Endodermal cell (in vitro differentiated cells): ENCODE data around the gene SOX6. TPM values are rescaled to one million over a fixed set of nuclear protein-coding genes. Genes with fewer than 3 reads are reported as not detected.

ENCODE experiments used
- DNase-seq: peaks from one replicate; pipeline ENCODE4 v3.0.0-alpha.2; 2017
- H3K27ac ChIP-seq: 2 replicates; pipeline ENCODE4 v1.5.1; 2013; ENCODE audit warnings: mild to moderate bottlenecking, low read depth, low read length, moderate library complexity
- H3K27me3 ChIP-seq: 2 replicates; pipeline ENCODE4 v1.6.1; 2013; ENCODE audit warnings: mild to moderate bottlenecking, low read length, moderate library complexity; ENCODE audit not compliant: insufficient read depth, control insufficient read depth, poor library complexity, severe bottlenecking
- H3K36me3 ChIP-seq: 2 replicates; pipeline ENCODE4 v1.7.0; 2013; ENCODE audit warnings: mild to moderate bottlenecking, low read length, moderate library complexity; ENCODE audit not compliant: control insufficient read depth, insufficient read depth
- H3K4me1 ChIP-seq: one replicate; pipeline ENCODE4 v1.7.0; 2013; ENCODE audit warnings: low read length; ENCODE audit not compliant: control insufficient read depth, insufficient read depth
- H3K4me3 ChIP-seq: 2 replicates; pipeline ENCODE4 v1.5.1; 2013; ENCODE audit warnings: mild to moderate bottlenecking, low read length, moderate library complexity
- H3K9ac ChIP-seq: 2 replicates; pipeline ENCODE4 v1.6.1; 2013; ENCODE audit warnings: mild to moderate bottlenecking, low read length, moderate library complexity; ENCODE audit not compliant: poor library complexity, severe bottlenecking; ENCODE audit errors: extremely low read depth
- H3K9me3 ChIP-seq: 2 replicates; pipeline ENCODE4 v1.6.1; 2013; ENCODE audit warnings: mild to moderate bottlenecking, low read length, moderate library complexity; ENCODE audit not compliant: control insufficient read depth
- H3K27ac Mint-ChIP-seq: 2 replicates; pipeline ENCODE4 v1.8.0; 2020; ENCODE audit warnings: mixed read lengths
- H3K27me3 Mint-ChIP-seq: 2 replicates; pipeline ENCODE4 v1.8.0; 2021; ENCODE audit warnings: mild to moderate bottlenecking, mixed read lengths; ENCODE audit not compliant: insufficient read depth
- H3K36me3 Mint-ChIP-seq: 2 replicates; pipeline ENCODE4 v1.8.0; 2020; ENCODE audit warnings: low read depth, mixed read lengths
- H3K4me1 Mint-ChIP-seq: 2 replicates; pipeline ENCODE4 v1.8.0; 2020; ENCODE audit warnings: mixed read lengths
- H3K4me3 Mint-ChIP-seq: 2 replicates; pipeline ENCODE4 v1.8.0; 2020; ENCODE audit warnings: mild to moderate bottlenecking, moderate library complexity, mixed read lengths
- H3K9me3 Mint-ChIP-seq: 2 replicates; pipeline ENCODE4 v1.8.0; 2020; ENCODE audit warnings: mild to moderate bottlenecking, mixed read lengths
- CTCF ChIP-seq: fragments of 200-600 bp; sonication (generic); conservative IDR thresholded peaks from 2 replicates; pipeline ENCODE4 v1.5.0; 2021; ENCODE audit warnings: antibody characterized with exemption, mild to moderate bottlenecking
- WGBS, 2 experiments: methylation state at CpG; one replicate each; pipeline versions ENCODE4 v1.1.5 to v1.1.7; 2013; ENCODE audit warnings: missing lambda C conversion rate in 2 of 2, mixed read lengths in 1 of 2; ENCODE audit not compliant: insufficient coverage in 1 of 2, insufficient read length in 1 of 2; 5-methylcytosine and 5-hydroxymethylcytosine counted together
- total RNA-seq, 2 donors: library from RNA; stranded (reverse); fragmentation: NEBNext Ultra II Directional in 1 of 2; extraction: Animal tissue kit (Norgen Biotek cat#: 25700) in 1 of 2; gene quantifications; 2 replicates in 1 of 2; 3 replicates in 1 of 2; pipeline ENCODE4 v1.2.1, GENCODE V29; 2021

SOX6 gene
- total RNA-seq, 2 donors from 2014 or later, result 0.13 to 0.20 TPM

GRCh38 chr11:16346975-16347374 lies 9.4 kb downstream of the SOX6 start:
- Mint-ChIP-seq H3K27me3 (peaks cover 3% of the 10 kb centered on the region), H3K27ac (no peak overlapping the region), H3K4me1 (no peaks in the 10 kb centered on the region), H3K36me3 (no peaks in the 10 kb centered on the region), H3K4me3 (no peak overlapping the region), H3K9me3 (no peaks in the 10 kb centered on the region)
- no peaks in the 10 kb centered on the region for H3K9me3 ChIP-seq
- WGBS, 2 experiments, result 85 to 100% methylated on average over 1 of the region's 1 CpG
- no peak overlapping the region for H3K27ac ChIP-seq
- DNase-seq, result no peak
- H3K36me3 ChIP-seq, result no peaks in the 10 kb centered on the region
- peaks cover under 1% of the 10 kb centered on the region for H3K4me1 ChIP-seq
- H3K4me3 ChIP-seq, result no peak overlapping the region
- H3K27me3 ChIP-seq, result no peaks in the 10 kb centered on the region
- H3K9ac ChIP-seq, result no peak overlapping the region
- no peak for TF ChIP-seq CTCF

- no peaks in the 10 kb centered on the region for H3K27me3 Mint-ChIP-seq
- no peaks in the 10 kb centered on the region for H3K9me3 Mint-ChIP-seq
- H3K36me3 ChIP-seq, result no peaks in the 10 kb centered on the region
- TF ChIP-seq CTCF, result no peak
- H3K9ac ChIP-seq, result no peak overlapping the region
- H3K4me1 ChIP-seq, result peaks cover 2% of the 10 kb centered on the region
- H3K27ac ChIP-seq, result no peak overlapping the region
- DNase-seq, result no peak
- 87% methylated on average over 3 of the region's 3 CpGs; no CpG with 5 or more reads in 1 of the 2 experiments for WGBS, 2 experiments
- H3K4me1 Mint-ChIP-seq, result no peaks in the 10 kb centered on the region
- no peak overlapping the region for H3K4me3 Mint-ChIP-seq
- no peak overlapping the region for H3K4me3 ChIP-seq
- no peak overlapping the region for H3K27ac Mint-ChIP-seq
- no peaks in the 10 kb centered on the region for H3K36me3 Mint-ChIP-seq
- no peaks in the 10 kb centered on the region for H3K9me3 ChIP-seq
- H3K27me3 ChIP-seq, result no peaks in the 10 kb centered on the region
These were observed 14.5 kb downstream of the SOX6 start for GRCh38 chr11:16341853-16342252.

- 87 to 100% methylated on average over 1 of the region's 1 CpG for WGBS, 2 experiments
- H3K27ac Mint-ChIP-seq, result no peak overlapping the region
- no peak overlapping the region for H3K9ac ChIP-seq
These were observed 18.0 kb downstream of the SOX6 start for GRCh38 chr11:16338393-16338792.

More at GRCh38 chr11:16338393-16338792, 18.0 kb downstream of the SOX6 start:
- DNase-seq, result no peak
- H3K27me3 ChIP-seq, result no peaks in the 10 kb centered on the region
- H3K36me3 Mint-ChIP-seq, result no peaks in the 10 kb centered on the region
- H3K36me3 ChIP-seq, result no peaks in the 10 kb centered on the region
- no peaks in the 10 kb centered on the region for H3K4me1 Mint-ChIP-seq
- H3K27ac ChIP-seq, result no peak overlapping the region
- TF ChIP-seq CTCF, result no peak
- no peaks in the 10 kb centered on the region for H3K9me3 ChIP-seq
- H3K4me1 ChIP-seq, result peaks cover 2% of the 10 kb centered on the region
- H3K4me3 ChIP-seq, result no peak overlapping the region
- no peak overlapping the region for H3K4me3 Mint-ChIP-seq
- no peaks in the 10 kb centered on the region for H3K27me3 Mint-ChIP-seq
- no peaks in the 10 kb centered on the region for H3K9me3 Mint-ChIP-seq
